Retina (tissue), 1 donor: ENCODE measurements around the gene USP30.
"Not testable (repeated sequence)": the region's sequence is repeated elsewhere in the genome, so short reads cannot be mapped to it uniquely, and the experiment has no call there.

Experiments
- DNase-seq: peaks from one replicate; pipeline ENCODE4 v3.0.0-alpha.2; 2016

The USP30 gene

DNA sequence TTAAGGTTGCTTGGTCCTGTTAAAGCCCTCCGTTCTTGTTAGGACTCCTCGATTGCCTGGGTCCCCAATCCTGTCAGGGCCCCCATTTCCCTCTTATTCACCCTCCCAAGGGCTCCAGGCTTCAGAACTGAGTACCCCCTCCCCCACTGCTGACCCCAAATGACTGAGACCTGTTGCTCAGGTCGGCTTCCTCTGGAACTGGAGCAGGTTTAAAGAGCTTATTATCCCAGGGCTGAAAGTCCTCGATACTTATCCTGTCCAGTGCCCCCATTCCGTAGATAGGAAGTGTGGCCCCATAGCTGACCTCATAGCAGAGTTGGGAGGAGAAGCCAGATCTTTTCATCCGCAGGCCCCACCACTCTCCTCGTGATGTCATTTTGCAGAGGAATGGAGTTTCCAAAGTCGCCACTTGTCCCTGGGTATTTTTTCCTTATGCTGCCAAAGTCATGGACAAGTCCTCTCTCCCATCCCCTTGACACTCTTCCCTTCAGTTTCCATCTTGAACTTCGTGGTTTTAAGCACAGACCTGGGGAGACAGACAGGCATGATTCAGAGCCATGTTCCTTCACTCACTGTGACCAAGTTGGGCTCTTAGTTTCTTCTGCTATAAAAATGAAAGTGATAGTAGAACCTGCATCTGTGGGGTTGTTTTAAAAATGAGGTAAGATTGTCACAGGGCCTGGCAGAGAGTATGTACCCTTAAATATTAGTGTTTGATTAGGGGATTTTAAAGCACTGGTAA lies 1.2 kb downstream of the USP30 start:
- DNase-seq: no peak

DNA sequence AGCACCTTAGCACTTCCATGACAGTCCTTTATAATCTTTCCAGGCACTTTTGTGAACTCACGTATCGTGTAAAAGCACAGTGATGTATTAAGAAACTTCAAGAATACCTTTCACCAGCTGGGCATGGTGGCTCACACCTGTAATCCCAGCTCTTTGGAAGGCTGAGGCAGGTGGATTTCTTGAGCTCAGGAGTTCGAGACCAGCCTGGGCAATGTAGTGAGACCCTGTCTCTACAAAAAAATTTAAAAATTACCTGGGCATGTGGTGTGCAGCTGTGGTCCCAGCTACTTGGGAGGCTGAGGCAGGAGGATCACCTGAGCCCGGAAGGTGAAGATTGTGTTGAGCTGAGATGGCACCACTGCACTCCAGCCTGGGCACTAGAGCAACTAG lies 1.7 kb downstream of the USP30 start:
- DNase-seq: not testable (repeated sequence)

DNA sequence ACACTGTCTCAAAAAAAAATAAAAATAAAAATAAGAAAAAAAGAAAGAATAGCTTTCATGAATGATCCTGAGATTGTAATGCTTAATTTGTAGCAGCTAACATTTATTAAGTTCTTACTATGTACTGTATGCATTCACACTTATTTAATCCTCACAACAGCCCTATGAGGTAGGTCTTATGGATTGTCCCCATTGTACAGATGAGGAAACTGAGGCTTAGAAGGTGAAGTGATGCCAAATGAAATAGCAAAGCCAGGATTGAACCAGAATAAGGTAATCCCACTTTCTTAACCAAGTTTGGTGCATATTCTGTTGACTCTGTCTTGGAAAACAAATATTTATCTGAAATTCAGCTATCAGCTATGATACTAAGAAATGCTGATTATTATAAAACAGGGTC lies 2.1 kb downstream of the USP30 start:
- no peak for DNase-seq

- DNase-seq: no peak
Observed at GRCh38 chr12:109056891-109057290, 4.5 kb downstream of the USP30 start.

GRCh38 chr12:109057376-109057775 lies 5.0 kb downstream of the USP30 start:
- DNase-seq: no peak

DNA sequence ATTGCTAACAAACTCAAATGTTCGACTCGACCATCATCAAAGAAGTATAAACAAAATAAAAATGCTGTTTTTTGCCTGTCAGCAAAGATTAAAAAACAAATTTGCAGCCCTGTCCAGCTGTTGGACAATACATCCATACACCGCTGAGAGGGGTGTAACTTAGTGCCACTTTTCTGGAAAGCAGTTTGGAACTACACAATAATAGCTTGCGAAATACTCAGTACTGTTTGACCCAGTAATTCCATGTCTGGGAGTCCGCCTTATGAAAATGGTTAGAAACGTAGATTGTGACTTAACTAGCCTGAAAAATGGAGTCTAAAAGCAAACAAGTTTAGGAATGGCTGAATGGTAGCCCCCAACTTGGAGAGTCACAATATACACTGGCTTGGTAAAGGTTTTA lies 6.4 kb downstream of the USP30 start:
- no peak for DNase-seq

- DNase-seq: no peak
Observed at GRCh38 chr12:109064143-109064542, 11.8 kb downstream of the USP30 start.

DNA sequence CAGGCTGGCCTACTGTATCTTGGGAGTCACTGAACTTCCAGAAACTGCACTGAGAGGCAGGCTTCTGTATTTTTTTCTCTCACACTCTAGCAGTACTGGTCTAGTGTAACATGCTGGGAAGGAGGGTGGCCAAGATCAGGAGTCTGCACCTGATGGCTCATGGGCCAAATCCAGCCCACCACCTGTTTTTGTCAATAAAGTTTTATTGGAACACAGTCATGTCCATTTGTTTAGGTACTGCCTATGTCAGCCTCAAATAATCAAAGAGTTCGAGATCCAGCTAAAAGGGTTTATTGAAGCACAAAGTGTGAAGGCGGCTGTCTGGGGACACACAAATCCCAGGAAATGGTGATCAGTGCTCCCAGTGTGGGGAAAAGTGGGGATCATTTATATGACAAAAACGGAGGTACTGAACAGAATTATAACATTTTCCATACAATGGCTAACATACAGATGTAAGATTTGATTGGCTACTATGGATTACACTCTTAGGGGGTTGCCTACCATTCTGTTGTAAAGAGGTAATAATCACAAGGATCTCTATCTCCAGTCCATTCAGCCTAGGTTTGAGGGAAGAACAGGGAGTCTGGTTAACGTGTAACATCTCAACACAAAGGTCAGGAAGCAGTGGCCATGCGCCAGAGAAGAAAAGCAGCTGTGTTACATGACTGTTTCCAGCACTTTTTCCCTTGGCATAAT lies 12.9 kb downstream of the USP30 start:
- DNase-seq: no peak

- DNase-seq: no peak
Observed at GRCh38 chr12:109065853-109066193, 13.4 kb downstream of the USP30 start.

DNA sequence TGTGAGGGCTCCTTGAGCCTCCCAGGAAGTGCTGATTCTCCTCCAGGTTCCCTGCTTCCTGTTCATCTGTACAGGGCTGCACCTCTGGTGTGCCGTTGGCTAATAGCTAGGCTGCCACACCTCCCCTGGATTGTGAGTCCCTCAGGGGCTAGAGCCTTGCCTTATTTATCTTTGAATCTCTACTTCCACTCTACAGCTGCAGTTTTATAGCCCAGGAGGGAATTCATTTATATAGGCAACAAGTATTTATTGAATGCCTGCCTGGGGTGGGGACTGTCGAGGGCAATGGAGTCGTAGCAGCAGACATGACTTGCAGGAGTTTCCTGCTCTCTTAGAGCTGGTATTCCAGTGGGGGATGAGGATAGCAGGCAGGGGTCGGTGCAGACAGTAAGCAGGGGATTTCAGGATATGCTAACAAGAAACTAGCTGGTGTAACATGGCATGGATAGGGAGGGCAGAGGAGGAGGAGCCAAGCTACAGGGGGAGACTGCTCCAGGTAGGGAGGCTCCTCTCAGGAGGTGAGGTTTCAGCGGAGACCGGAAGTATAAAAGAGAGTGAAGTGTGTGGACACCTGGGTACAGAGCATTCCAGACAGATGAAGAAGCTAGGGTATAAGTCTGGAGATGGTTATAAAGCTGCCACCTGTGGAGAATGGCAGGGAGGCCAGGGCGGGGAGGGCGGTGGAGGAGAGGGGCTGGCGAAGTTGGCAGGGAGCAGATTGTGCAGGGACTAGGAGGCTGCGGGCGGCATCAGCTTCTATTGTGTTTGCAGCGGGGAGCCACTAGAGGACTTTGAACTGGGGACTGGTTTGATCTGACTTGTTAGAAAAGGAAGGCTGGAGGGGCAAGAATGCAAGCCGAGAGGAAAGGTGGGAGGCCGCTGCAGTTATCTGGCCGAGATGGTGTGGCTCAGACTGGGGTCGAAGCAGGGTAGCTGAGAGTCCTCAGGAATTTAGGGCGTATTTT lies 17.2 kb downstream of the USP30 start:
- DNase-seq: no peak

GRCh38 chr12:109074866-109075265 lies 22.5 kb downstream of the USP30 start:
- no peak for DNase-seq

- no peak for DNase-seq
Observed at GRCh38 chr12:109082751-109083150, 30.4 kb downstream of the USP30 start.

GRCh38 chr12:109084425-109084824 lies 32.0 kb downstream of the USP30 start:
- DNase-seq: no peak

GRCh38 chr12:109085590-109085989 lies 33.2 kb downstream of the USP30 start:
- DNase-seq: no peak

GRCh38 chr12:109087250-109087649 lies 34.9 kb downstream of the USP30 start:
- DNase-seq: no peak

DNA sequence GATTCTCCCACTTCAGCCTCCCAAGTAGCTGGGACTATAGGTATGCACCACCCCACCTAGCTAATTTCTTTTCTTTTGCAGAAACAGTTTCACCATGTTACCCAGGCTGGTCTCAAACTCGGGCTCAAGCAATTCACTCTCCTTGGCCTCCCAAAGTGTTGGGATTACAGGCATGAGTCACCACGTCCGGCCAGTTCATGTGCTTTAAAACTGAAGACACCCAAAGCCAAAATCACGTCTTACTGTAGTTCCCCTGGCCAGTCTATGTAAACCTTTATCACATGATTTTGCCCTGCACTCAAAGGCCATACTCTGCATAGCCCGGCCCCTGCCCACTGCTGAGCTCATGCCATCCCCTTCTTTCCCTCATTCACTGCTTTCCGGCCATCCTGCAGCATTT lies 36.4 kb downstream of the USP30 start:
- DNase-seq: no peak

- no peak for DNase-seq
Observed at GRCh38 chr12:109089683-109090082, 37.3 kb downstream of the USP30 start.

GRCh38 chr12:109092497-109093021 lies 40.2 kb downstream of the USP30 start:
- DNase-seq: no peak

- DNase-seq: peak; percentile 95
Observed at GRCh38 chr12:109093022-109093918, 40.9 kb downstream of the USP30 start, which contains the start of gene ALKBH2. Gene ALKBH2, minus strand, starts transcription at chr12:109093472. Its CDS starts 686 bp downstream, at chr12:109092786.

GRCh38 chr12:109097140-109097434 lies 44.7 kb downstream of the USP30 start:
- no peak for DNase-seq

DNA sequence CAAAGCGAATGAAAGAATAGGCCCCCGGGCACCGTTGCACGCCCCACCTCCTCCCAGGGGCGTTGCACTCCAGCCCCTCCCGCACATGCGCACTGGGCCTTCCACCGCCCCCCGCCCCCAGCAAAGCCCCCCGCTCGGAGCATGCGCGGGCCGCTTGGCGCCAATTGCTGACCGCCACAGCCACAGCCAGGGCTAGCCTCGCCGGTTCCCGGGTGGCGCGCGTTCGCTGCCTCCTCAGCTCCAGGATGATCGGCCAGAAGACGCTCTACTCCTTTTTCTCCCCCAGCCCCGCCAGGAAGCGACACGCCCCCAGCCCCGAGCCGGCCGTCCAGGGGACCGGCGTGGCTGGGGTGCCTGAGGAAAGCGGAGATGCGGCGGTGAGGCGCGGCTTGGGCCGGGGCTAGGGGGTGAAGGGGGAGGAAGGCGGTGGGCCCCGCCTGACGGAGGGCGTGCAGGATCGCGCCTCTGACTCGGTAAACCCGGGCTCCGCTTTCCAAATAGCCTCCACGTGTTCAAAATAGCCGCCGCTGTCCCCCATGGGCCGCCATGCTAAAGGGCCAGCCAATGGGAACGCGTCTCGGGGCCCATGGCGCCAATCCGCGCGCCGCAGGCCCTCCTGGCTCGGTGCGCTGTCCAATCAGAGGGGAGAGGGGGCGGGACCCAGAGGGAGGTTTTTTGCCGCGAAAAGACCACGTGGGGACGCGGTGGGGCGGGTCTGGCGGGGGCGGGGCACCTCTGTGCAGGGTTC lies 45.2 kb downstream of the USP30 start, which contains the start of gene UNG:
UNG (plus strand) TSS at position 163 of the 748 bp plus-strand sequence; CDS start at position 246, 83 bp downstream.
- DNase-seq: peak; percentile 95
